DOHH2 (cell line): ENCODE results near the gene ORC3.

Experiments used
- H3F3A ChIP-seq: fragments of 200-600 bp; sonication (generic), shearing (Covaris generic); 2 replicates; pipeline ENCODE4 v1.6.0; 2016; ENCODE audit warnings: antibody characterized with exemption, mild to moderate bottlenecking; ENCODE audit not compliant: control insufficient read depth, insufficient read depth
- H3K27ac ChIP-seq: fragments of 200-600 bp; sonication (generic); 2 replicates; pipeline ENCODE4 v1.5.1; 2014; ENCODE audit warnings: low read depth, mild to moderate bottlenecking, low read length, moderate library complexity
- H3K27me3 ChIP-seq: fragments of 200-600 bp; sonication (generic); 2 replicates; pipeline ENCODE4 v1.6.1; 2014; ENCODE audit warnings: mild to moderate bottlenecking, low read length, mixed read lengths; ENCODE audit not compliant: control insufficient read depth
- H3K36me3 ChIP-seq: fragments of 200-600 bp; sonication (generic); 2 replicates; pipeline ENCODE4 v1.6.1; 2014; ENCODE audit warnings: mild to moderate bottlenecking, low read length, moderate library complexity, mixed read lengths; ENCODE audit not compliant: control insufficient read depth
- H3K4me1 ChIP-seq: fragments of 200-600 bp; sonication (generic); 2 replicates; pipeline ENCODE4 v1.6.1; 2014; ENCODE audit warnings: mild to moderate bottlenecking, low read length, mixed read lengths; ENCODE audit not compliant: control insufficient read depth
- H3K4me2 ChIP-seq: fragments of 200-600 bp; sonication (generic); 2 replicates; pipeline ENCODE4 v1.6.0; 2014; ENCODE audit warnings: mild to moderate bottlenecking, low read length, moderate library complexity
- H3K4me3 ChIP-seq: fragments of 200-600 bp; sonication (generic); 2 replicates; pipeline ENCODE4 v1.5.1; 2014; ENCODE audit warnings: mild to moderate bottlenecking, low read length, mixed read lengths
- H3K79me2 ChIP-seq: fragments of 200-600 bp; sonication (generic); 2 replicates; pipeline ENCODE4 v1.6.1; 2014; ENCODE audit warnings: mild to moderate bottlenecking, low read length, mixed read lengths; ENCODE audit not compliant: control insufficient read depth
- H3K9me2 ChIP-seq: fragments of 200-600 bp; sonication (generic); replicated peaks from 2 replicates; pipeline ENCODE4 v1.6.1; 2014; ENCODE audit warnings: mild to moderate bottlenecking, low read length, mixed read lengths; ENCODE audit not compliant: control insufficient read depth
- H3K9me3 ChIP-seq: fragments of 200-600 bp; sonication (generic); 2 replicates; pipeline ENCODE4 v1.6.1; 2014; ENCODE audit warnings: antibody characterized with exemption, low read length, mixed read lengths; ENCODE audit not compliant: control insufficient read depth, insufficient read depth
- H4K20me1 ChIP-seq: fragments of 200-600 bp; sonication (generic); 2 replicates; pipeline ENCODE4 v1.6.0; 2014; ENCODE audit warnings: low read depth, mild to moderate bottlenecking, antibody characterized with exemption, low read length, moderate library complexity; ENCODE audit not compliant: control insufficient read depth, insufficient read depth
- EZH2phosphoT487 ChIP-seq: fragments of 200-600 bp; sonication (generic); IDR thresholded peaks from 2 replicates; pipeline ENCODE4 v1.6.1; 2017; ENCODE audit warnings: borderline replicate concordance, mild to moderate bottlenecking, antibody characterized with exemption, low read length, moderate library complexity, mixed read lengths
- TF ChIP-seq, protein P1 (sequence below): fragments of 200-600 bp; sonication (generic); IDR thresholded peaks from one replicate; pipeline ENCODE4 v1.5.1; 2014; ENCODE audit warnings: antibody characterized with exemption, mild to moderate bottlenecking, low read depth, low read length; ENCODE audit not compliant: poor library complexity, severe bottlenecking

The ORC3 gene

DNA sequence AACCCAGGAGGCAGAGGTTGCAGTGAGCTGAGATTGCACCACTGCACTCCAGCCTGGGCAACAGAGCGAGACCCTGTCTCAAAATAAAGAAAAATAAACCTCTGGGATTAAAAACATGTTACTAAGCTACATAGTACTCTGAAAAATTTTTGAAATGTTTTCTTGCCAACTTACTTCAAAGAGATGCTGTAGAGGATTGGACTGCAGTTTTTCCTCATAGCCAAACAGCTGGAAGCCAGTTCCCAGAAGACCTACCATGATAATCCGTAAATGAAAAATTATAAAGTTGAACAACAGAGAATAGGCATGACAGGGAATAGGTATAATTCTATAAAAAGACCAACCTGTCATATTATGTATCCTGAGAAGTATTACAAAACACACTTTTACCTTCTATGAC is 48.2 kb upstream of the ORC3 start:
- H3K4me1 ChIP-seq: peaks cover 3% of the 10 kb centered on the region; the same call in 1 of the 2 replicates
- H3F3A ChIP-seq: no peaks in the 10 kb centered on the region; the same call in 1 of the 2 replicates
- H3K4me3 ChIP-seq: no peak overlapping the region
- H3K79me2 ChIP-seq: no peaks in the 10 kb centered on the region
- TF ChIP-seq, protein P1, sequence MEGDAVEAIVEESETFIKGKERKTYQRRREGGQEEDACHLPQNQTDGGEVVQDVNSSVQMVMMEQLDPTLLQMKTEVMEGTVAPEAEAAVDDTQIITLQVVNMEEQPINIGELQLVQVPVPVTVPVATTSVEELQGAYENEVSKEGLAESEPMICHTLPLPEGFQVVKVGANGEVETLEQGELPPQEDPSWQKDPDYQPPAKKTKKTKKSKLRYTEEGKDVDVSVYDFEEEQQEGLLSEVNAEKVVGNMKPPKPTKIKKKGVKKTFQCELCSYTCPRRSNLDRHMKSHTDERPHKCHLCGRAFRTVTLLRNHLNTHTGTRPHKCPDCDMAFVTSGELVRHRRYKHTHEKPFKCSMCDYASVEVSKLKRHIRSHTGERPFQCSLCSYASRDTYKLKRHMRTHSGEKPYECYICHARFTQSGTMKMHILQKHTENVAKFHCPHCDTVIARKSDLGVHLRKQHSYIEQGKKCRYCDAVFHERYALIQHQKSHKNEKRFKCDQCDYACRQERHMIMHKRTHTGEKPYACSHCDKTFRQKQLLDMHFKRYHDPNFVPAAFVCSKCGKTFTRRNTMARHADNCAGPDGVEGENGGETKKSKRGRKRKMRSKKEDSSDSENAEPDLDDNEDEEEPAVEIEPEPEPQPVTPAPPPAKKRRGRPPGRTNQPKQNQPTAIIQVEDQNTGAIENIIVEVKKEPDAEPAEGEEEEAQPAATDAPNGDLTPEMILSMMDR: no peak
- TF ChIP-seq EZH2phosphoT487: no peak
- H3K9me3 ChIP-seq: peaks cover 10% of the 10 kb centered on the region; the same call in 1 of the 2 replicates
- no peak overlapping the region for H3K27ac ChIP-seq
- no peaks in the 10 kb centered on the region for H3K9me2 ChIP-seq
- H3K4me2 ChIP-seq: no peak overlapping the region
- H3K27me3 ChIP-seq: no peaks in the 10 kb centered on the region
- peaks cover 71% of the 10 kb centered on the region for H3K36me3 ChIP-seq
- no peaks in the 10 kb centered on the region for H4K20me1 ChIP-seq

DNA sequence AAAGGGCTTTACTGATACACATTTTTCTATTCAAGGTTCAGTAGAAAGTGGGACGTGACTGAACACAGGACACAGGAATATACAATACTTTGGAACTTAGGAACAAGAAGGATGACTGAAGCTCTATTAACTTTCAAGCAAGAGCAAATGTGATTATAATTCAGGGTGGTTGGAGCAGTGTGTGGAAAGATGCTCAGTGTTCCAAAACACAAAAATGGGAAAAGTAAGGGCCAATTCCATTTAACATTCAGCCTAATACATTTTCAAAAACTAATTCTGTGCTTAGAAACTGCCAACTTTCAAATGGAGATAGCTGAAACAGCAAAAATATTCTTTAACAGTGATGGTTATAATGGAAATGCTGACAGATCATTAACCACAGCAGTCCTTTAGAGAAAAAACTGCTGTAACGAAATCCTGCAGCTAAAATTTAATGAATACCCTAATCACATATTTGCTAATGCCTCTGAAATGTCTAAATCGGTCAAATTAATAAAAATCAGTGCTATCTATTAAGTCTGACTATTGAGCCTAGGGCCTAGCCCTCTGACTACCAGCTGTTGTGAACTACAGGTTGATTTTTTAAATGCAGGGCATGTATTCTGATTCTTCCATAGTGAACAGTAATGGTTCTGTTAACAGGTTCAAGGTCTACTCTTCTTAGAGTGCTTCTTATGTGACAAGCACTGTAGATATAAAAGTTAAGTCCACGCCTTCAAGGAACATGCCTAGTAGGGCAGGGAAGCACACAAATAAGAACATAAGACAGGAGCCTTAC is 46.0 kb upstream of the ORC3 start:
- Histone ChIP-seq H3K27ac (no peak overlapping the region), H3K27me3 (no peaks in the 10 kb centered on the region), H3K79me2 (no peaks in the 10 kb centered on the region), H3K4me1 (no peaks in the 10 kb centered on the region), H3F3A (no peaks in the 10 kb centered on the region; the same call in 1 of the 2 replicates), H4K20me1 (no peaks in the 10 kb centered on the region), H3K9me2 (no peaks in the 10 kb centered on the region), H3K36me3 (peaks cover 78% of the 10 kb centered on the region), H3K4me2 (no peak overlapping the region), H3K9me3 (peaks cover 10% of the 10 kb centered on the region; the same call in 1 of the 2 replicates), H3K4me3 (no peak overlapping the region)
- TF ChIP-seq, protein P1: no peak
- TF ChIP-seq EZH2phosphoT487: no peak

DNA sequence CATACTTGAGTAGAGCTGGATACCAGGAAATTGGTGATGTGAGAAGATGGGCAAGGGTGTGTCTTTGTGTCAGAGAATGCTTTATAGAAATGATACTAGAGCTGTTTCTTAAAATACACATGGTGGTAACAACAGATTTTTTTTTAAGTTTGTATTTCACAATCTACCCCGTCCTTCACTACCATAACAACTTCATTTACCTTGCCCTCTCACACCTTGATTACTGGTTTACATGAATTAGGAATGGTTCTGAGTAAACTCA is 45.5 kb upstream of the ORC3 start:
- Histone ChIP-seq H4K20me1 (no peaks in the 10 kb centered on the region), H3K4me2 (no peak overlapping the region), H3K9me3 (peaks cover 8% of the 10 kb centered on the region; the same call in 1 of the 2 replicates), H3K27ac (no peak overlapping the region), H3K27me3 (no peaks in the 10 kb centered on the region), H3K4me3 (no peak overlapping the region), H3K9me2 (no peaks in the 10 kb centered on the region), H3K4me1 (no peaks in the 10 kb centered on the region), H3K79me2 (no peaks in the 10 kb centered on the region), H3K36me3 (peaks cover 75% of the 10 kb centered on the region), H3F3A (no peaks in the 10 kb centered on the region)
- TF ChIP-seq EZH2phosphoT487: no peak
- TF ChIP-seq, protein P1: no peak
